Measurements from ENCODE around the gene TMPRSS7.
A peak's percentile ranks its signal among the peaks of the same experiment; 100 is the strongest.

TMPRSS7 gene

DNA sequence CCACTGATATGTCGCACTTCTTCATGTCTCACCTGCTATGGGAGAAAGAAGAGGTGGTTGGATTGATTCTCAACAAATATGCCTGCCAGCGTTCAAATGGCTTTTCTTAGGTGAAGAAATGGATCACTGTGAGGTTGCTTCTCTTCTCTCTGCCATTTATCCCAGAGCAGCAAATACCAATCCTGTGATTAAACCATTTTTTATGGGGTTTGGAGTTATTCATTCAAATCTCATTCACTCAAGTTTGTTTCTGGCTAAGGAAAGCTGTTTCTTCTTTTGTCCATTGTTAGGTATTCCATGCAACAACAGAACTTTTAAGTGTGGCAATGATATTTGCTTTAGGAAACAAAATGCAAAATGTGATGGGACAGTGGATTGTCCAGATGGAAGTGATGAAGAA, 39.5 kb downstream of the TMPRSS7 start:
- Mint-ChIP-seq H3K27me3 (no peaks in the 10 kb centered on the region), H3K27ac (no peak overlapping the region), H3K4me1 (ENCODE audit: low read depth) (peaks cover 38% of the 10 kb centered on the region), H3K9me3 (ENCODE audit: low read depth) (no peaks in the 10 kb centered on the region), H3K36me3 (no peaks in the 10 kb centered on the region), H3K4me3 (no peak overlapping the region)

DNA sequence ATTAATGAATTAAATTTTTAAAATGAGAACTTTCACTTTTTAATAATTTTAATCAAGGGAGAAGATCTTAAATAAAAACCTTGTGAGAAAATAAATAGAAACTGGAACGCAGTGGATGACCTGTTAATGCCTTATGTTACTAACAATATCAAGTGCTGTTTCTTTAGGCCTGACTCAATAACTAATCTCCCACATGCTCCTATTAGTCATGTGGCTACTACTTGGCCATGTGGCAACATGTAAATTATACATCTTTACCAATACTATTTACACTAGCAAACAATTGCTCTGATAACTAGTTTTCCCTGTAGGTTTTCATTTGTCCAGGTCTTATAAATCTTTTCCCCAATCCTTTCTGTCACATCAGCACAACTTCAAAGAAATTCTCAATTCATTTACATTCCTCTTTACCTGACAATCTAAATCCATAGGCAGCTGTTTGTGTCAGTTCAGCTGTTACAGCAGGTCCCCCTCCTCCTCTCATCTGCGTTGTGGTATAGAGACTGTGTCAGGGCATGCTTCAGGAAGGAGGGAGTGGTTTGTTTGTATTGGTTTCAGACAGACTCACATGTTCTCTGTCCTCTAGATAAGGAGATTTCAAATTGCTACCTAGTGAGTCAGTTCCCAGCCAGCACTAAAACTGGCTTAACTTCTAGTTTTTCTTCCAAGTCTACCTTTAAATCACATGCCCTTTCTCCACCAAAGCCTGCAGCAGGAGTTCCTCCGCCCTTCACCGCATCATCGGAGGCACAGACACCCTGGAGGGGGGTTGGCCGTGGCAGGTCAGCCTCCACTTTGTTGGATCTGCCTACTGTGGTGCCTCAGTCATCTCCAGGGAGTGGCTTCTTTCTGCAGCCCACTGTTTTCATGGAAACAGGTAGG, 40.3 kb downstream of the TMPRSS7 start:
- H3K4me3 Mint-ChIP-seq, result no peak overlapping the region
- no peaks in the 10 kb centered on the region for H3K27me3 Mint-ChIP-seq
- H3K9me3 Mint-ChIP-seq (ENCODE audit: low read depth), result no peaks in the 10 kb centered on the region
- H3K36me3 Mint-ChIP-seq, result no peaks in the 10 kb centered on the region
- H3K27ac Mint-ChIP-seq, result peak overlapping the region; percentile 28
- peaks cover 38% of the 10 kb centered on the region for H3K4me1 Mint-ChIP-seq (ENCODE audit: low read depth)

DNA sequence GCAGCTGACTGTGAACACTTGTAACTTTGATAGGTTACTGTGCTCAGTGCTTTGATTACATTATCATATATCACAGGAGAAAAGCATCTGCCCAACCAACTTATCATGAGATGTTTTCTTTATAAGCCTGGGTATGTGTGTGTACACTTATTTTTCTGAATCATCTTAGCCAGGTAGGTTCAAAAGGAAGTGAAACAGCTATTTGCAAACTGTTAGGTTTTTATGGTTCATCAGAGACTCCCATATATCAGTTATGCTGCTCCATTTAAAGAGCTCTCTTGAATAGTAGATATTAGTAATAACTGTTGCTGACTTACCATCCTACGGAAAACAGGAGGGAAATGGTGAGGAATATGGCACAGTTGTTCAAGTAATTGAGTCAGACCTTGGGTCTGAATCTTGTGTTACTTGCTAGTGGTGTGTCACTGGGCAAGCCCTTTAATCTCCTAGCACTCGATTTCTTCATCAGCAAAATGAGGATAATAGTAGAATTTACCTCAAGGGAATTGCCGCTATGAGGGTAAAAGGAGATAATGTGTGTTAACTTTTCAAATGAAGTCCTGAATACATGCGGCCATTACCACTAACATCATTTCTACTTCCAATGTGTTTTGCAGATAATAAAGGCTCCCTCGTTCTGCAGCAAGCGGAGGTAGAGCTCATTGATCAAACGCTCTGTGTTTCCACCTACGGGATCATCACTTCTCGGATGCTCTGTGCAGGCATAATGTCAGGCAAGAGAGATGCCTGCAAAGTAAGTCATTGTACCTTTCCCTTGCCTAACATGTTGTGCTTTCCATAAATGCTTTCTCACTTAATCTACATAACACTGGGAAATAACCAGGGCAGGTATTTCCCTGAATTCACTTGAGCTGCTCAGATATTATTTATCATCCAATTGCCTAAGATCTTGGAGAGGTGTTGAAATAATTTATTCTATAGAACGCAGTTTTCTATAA, 43.9 kb downstream of the TMPRSS7 start:
- H3K27ac Mint-ChIP-seq, result no peak overlapping the region
- peaks cover 19% of the 10 kb centered on the region for H3K4me1 Mint-ChIP-seq (ENCODE audit: low read depth)
- H3K4me3 Mint-ChIP-seq, result no peak overlapping the region
- H3K27me3 Mint-ChIP-seq, result no peaks in the 10 kb centered on the region
- H3K9me3 Mint-ChIP-seq (ENCODE audit: low read depth), result no peaks in the 10 kb centered on the region
- H3K36me3 Mint-ChIP-seq, result no peaks in the 10 kb centered on the region

DNA sequence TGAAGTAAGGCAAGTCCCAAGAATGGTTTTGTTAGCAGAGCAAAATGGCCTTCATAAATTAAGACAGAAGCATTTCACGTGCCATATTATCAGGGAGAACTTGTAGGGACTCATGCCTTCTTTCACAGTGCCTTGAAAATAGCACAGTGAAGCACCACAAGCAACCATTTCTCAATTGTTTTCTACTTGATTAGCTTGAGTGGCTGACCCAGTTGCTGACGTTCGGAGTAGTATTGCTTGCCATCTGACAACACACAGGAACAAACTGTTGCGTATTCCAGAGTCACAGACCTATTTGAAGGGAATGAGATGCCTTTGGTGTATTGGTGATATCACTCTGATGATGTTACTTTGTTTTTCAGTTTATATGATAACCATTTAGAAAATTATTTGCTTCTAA, 48.7 kb downstream of the TMPRSS7 start:
- no peak overlapping the region for H3K27ac Mint-ChIP-seq
- H3K4me1 Mint-ChIP-seq (ENCODE audit: low read depth), result peaks cover 14% of the 10 kb centered on the region
- H3K4me3 Mint-ChIP-seq, result no peak overlapping the region
- peaks cover 3% of the 10 kb centered on the region for H3K27me3 Mint-ChIP-seq
- H3K36me3 Mint-ChIP-seq, result peaks cover 5% of the 10 kb centered on the region
- H3K9me3 Mint-ChIP-seq (ENCODE audit: low read depth), result no peaks in the 10 kb centered on the region

DNA sequence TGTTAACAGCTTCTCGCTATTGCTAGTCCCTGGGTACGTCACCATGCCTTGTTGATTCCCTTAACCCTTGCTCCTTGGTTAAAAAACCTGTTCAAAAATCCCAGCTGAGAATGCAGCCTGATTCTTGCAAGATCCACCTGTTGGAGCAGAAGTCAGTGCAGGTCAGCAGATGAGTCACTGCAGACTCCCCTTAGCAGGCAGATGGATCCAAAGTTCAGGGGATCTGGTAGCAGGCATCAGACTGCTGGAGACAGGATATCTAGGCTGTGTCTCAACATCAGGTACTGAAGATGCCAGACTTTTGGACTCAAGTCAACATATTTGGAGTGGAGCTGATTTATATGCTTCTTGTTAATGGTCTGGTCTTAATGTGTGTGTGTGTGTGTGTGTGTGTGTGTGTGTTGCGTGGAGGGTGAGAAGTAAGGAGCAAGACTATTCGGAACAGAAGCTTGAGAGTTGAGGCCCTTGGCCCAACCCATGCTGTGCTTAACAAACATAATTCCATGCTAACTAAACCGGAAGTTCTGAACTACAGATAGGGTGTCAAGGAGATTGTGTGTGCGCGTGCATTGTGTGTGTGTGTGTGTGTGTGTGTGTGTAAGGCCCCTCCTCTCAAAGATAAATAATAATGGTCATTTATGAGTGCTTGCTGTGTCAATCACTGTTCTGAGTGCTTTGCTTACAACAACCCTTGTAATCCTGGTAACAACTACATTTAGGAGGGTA, 50.6 kb downstream of the TMPRSS7 start:
- H3K4me1 Mint-ChIP-seq (ENCODE audit: low read depth), result peaks cover 14% of the 10 kb centered on the region
- H3K36me3 Mint-ChIP-seq, result peaks cover 5% of the 10 kb centered on the region
- H3K9me3 Mint-ChIP-seq (ENCODE audit: low read depth), result no peaks in the 10 kb centered on the region
- peak overlapping the region; percentile 79 for H3K4me3 Mint-ChIP-seq
- no peak overlapping the region for H3K27ac Mint-ChIP-seq
- peaks cover 7% of the 10 kb centered on the region for H3K27me3 Mint-ChIP-seq

DNA sequence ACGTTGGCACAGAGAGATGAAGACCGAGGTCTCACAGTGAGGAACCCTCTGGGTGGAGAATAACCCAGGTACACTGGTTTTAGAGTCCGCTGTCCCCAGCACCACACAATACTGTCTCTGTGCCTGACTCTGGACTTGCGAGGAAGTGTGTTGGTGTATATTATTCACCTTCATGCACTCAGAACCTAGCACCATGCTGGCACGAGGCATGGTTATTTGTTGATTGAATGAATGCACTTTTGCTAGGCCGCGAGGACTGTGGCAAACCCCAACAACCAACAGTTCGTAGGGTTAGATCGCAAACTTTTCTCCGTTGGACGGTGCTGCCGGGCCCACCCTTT, 51.2 kb downstream of the TMPRSS7 start:
- peaks cover 7% of the 10 kb centered on the region for H3K27me3 Mint-ChIP-seq
- peaks cover 5% of the 10 kb centered on the region for H3K36me3 Mint-ChIP-seq
- H3K27ac Mint-ChIP-seq, result no peak overlapping the region
- peak overlapping the region; percentile 79 for H3K4me3 Mint-ChIP-seq
- H3K4me1 Mint-ChIP-seq (ENCODE audit: low read depth), result peaks cover 14% of the 10 kb centered on the region
- no peaks in the 10 kb centered on the region for H3K9me3 Mint-ChIP-seq (ENCODE audit: low read depth)

DNA sequence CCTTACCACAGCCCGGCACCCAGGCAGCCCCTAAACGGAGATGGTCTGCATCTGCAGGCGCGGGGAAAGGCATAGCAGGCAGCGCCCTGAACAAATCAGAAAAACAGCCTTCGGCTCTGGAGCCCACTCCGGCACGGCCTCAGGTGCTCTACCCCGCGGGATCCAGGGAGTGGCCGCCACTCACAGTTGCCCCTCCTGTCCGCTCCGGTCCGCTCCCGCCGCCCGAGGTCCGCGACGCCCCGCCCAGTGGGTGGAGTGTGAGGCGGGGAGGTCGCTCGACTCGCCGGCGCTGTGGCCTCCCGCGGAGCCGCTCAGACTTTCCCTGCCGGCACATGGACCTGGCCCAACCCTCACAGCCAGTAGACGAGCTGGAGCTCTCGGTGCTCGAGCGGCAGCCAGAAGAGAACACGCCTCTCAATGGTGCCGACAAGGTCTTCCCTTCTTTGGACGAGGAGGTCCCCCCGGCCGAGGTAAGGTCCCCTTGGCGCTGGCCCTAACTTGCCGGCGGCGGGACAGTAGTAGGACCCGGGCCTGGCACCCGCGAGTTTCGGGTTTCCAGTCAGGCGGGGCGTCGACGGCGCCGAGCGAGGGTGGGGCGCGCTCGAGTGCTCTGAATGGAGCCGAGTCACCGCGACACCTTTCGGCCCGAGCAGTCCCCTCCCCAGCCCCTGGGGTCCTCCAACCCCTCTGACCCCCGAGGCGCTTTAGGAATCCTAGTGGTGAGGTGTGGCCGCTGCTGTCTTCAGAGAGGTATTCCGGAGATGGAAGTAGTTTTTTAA, 51.7 kb downstream of the TMPRSS7 start, which contains the start of gene C3orf52:
TSS of gene C3orf52 (plus strand) at position 314 of the 779 bp plus-strand sequence. CDS start at position 333, 19 bp downstream.
- Mint-ChIP-seq H3K27ac (peak within 1 kb of the TSS; percentile 59), H3K36me3 (peaks cover 5% of the 10 kb centered on the region), H3K4me1 (ENCODE audit: low read depth) (peaks cover 14% of the 10 kb centered on the region), H3K9me3 (ENCODE audit: low read depth) (no peaks in the 10 kb centered on the region), H3K27me3 (peaks cover 9% of the 10 kb centered on the region), H3K4me3 (peak within 1 kb of the TSS; percentile 79)

DNA sequence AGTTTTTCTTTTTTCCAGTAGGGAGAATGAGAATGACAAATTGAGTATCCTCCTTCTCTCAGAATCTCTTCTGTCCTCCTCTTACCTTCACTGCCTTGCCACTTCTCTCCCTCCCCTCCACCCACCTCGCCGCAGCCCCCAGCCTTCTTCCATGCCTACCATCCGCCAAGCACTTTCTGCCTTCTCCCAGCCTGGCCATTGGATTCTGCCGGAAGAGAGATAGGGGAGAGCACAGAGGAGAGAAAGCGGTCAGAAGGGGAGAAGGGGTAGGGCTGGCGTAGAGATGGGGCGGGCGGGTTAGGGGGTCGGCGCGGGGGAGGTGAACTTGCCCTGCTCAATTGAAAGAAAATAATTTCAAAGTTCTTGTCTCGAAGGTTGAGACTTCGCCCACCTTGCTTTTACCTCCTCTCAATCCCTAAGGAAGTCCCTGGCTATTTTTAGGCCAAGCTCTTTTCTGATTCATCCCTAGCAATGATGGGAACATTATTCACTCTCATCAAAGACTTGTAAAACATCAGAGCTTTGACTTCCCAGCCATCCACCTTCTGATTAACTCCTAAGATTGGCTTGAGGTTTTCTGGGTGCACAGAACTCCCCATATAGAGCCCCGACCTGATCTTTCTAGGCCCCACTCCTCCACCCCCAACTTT, 52.5 kb downstream of the TMPRSS7 start:
- peak overlapping the region; percentile 79 for H3K4me3 Mint-ChIP-seq
- H3K36me3 Mint-ChIP-seq, result peaks cover 5% of the 10 kb centered on the region
- H3K27ac Mint-ChIP-seq, result no peak overlapping the region
- H3K9me3 Mint-ChIP-seq (ENCODE audit: low read depth), result no peaks in the 10 kb centered on the region
- H3K27me3 Mint-ChIP-seq, result peaks cover 9% of the 10 kb centered on the region
- peaks cover 14% of the 10 kb centered on the region for H3K4me1 Mint-ChIP-seq (ENCODE audit: low read depth)

DNA sequence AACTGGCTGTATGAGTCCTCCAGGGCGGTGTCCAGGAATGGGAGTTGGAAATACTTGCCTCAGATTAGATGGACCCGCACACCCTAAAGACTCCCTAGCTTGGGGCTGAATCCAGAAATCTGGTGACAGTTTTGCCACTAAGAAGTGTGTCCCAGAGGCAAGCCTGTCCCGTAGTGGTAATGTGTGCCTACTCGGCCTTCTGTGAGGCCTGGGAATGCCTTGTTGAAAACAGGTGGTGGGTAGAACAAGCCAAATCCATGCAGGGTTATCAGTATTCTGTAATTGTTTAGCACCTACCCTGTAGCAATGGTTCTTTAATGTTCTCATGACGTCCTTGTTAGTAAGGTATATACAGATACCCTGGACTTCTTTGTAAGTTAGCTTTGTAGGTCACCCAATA, 53.2 kb downstream of the TMPRSS7 start:
- no peak overlapping the region for H3K27ac Mint-ChIP-seq
- peaks cover 9% of the 10 kb centered on the region for H3K27me3 Mint-ChIP-seq
- peak overlapping the region; percentile 79 for H3K4me3 Mint-ChIP-seq
- H3K9me3 Mint-ChIP-seq (ENCODE audit: low read depth), result no peaks in the 10 kb centered on the region
- peaks cover 5% of the 10 kb centered on the region for H3K36me3 Mint-ChIP-seq
- peaks cover 19% of the 10 kb centered on the region for H3K4me1 Mint-ChIP-seq (ENCODE audit: low read depth)

DNA sequence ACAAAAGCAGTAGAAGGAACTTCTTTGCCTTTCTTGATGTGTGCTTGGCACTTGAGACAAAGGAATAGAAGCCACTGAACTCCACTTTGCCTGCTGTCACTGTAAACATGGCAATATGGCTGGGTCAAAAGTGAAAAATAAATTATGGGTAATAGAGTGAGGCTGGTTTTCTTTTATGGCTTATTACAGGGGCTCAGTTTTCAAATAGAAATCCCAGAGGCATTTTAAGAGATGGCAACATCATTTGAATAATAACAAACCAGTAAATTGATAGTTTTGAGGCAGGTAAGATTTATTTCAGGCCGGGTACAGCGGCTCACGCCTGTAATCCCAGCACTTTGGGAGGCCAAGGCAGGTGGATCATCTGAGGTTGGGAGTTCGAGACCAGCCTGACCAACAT, 54.4 kb downstream of the TMPRSS7 start:
- H3K36me3 Mint-ChIP-seq, result peaks cover 5% of the 10 kb centered on the region
- no peak overlapping the region for H3K27ac Mint-ChIP-seq
- peaks cover 24% of the 10 kb centered on the region for H3K4me1 Mint-ChIP-seq (ENCODE audit: low read depth)
- no peaks in the 10 kb centered on the region for H3K9me3 Mint-ChIP-seq (ENCODE audit: low read depth)
- peaks cover 9% of the 10 kb centered on the region for H3K27me3 Mint-ChIP-seq
- H3K4me3 Mint-ChIP-seq, result no peak overlapping the region

DNA sequence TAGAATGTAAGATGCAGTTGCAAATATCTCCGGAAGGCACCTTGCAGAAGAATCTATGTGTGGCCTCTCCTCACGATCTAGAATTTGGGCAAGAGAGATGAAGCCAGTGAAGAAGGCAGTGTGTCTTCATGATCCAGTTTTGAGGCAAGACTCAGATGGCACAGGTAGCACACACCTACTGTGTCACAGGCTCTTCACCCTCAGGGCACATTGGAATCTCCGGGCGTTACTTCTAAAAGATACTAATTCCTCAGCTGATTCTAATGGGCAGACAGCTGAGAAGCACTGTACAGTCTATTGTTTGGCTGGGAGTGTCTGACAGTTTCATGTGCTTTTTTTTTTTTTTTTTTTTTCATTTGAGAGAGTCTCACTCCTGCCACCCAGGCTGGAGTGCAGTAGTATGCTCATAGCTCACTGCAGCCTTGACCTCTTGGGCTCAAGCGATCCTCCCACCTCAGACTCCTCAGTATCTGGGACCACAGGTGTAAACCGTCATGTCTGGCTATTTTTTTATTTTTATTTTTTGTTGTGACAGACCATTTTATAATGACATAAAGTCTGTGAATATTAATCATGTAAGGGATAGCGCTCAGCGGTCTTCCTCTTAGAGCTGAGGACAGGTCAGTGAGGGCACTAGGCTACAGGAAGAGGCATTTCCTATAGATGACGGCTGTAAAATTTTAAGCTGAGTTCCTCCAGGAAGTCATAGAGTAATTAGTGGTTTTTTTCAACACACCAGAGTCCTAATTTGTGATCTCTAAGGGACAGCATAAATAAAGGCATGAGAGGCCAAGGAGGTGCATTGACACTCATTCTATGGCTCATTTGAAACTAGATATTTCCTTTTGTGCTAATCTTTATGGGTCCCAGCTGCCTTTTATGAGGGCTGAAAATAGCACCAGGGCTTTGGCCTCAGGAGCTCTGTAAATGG, 55.7 kb downstream of the TMPRSS7 start:
- Mint-ChIP-seq H3K36me3 (peaks cover 5% of the 10 kb centered on the region), H3K4me3 (no peak overlapping the region), H3K4me1 (ENCODE audit: low read depth) (peaks cover 23% of the 10 kb centered on the region), H3K9me3 (ENCODE audit: low read depth) (no peaks in the 10 kb centered on the region), H3K27me3 (peaks cover 9% of the 10 kb centered on the region), H3K27ac (no peak overlapping the region)

DNA sequence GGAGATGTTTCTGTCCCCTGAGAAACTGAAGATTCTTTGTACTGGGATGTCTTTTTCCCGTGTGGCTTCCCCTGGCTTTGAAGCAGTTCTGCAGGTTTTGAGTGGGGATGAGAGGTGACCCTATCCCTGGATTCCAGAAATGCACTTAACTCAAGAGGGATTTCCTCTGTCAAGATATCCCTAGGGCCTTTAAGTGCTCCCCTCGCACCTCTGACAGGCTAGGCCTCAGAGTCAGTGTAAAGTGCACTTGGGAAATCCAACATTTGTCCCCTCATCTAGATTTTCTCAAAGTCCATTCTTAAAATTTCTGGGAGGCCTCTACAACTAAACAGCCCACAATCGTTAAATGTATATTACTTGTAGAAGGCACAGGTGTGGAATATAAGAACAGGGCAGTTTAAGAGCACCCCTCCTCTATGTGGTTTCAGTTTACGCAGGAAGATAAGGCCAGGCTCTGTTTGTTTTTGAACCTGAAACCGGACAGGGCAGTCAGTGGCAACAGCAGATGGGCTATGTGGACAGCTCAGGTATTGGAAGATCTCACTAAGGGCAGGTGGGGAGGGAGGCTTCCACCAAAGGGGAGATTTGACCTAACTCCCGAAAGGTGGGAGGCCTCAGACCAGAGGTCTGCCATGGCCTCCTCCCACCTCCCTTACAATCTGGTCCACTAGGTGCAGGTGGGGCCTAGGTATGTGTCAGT, 56.5 kb downstream of the TMPRSS7 start:
- Mint-ChIP-seq H3K4me1 (ENCODE audit: low read depth) (peaks cover 23% of the 10 kb centered on the region), H3K9me3 (ENCODE audit: low read depth) (no peaks in the 10 kb centered on the region), H3K27ac (no peak overlapping the region), H3K27me3 (peaks cover 9% of the 10 kb centered on the region), H3K36me3 (peaks cover 5% of the 10 kb centered on the region), H3K4me3 (no peak overlapping the region)

Data from activated naive CD8-positive, alpha-beta T cell (primary cell).